ENCODE measurements around the gene ZNF569. TPM values are rescaled to one million over a fixed set of nuclear protein-coding genes. Genes with fewer than 3 reads are reported as not detected.

The ZNF569 gene
- total and polyA plus RNA-seq, 10 of the 15 experiments (the other 5 are each of a cell fraction or from before 2014, with no cell fraction given) = 0.82 to 4.3 (median 2.3) TPM

DNA sequence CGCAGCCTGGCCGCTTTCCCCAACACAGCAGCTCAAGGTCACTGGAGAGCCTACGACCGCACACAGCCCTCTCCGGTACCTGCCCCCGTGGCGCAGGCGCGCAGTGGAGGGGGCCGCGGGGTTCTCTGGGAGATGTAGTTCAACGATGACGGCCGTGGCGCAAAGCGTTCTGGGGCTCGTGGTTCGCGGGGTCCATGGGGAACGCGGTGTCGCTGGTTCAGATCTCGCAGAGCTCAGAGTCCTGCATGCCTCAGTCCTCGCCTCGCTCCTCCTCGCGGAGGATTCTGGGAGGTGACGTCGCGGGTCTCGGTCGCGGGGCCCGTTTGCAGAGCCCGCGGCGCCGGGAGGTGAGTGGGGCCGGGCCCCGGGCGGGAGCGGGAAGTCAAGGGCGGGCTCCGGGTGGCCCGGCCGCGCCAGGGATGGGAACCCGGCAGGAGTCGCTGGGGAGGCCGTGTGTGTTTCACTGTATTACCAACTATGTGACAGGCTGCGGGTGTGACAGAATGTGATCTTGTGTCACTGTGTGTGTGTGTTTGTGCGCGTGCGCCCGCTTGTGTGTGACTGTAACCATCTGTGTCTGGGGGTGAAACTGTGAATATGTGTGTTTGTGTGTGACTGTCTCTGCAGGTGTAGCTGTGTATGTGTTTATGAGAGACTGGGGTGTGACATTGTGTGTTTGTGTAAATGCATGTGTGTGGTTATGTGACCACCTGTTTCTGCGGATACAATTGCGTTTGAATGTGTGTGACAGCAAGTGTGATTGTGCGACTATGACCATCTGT, 96.2 kb downstream of the ZNF569 start, which contains the start of gene ZNF527 (continued):
- TF ChIP-seq PRDM15 (CRISPR knock-in tag; IDR thresholded peaks at IDR 0.05) (no peak), ESRRA (IDR thresholded peaks at IDR 0.05; ENCODE audit: low read length) (peak; percentile 94; the same call in 1 of the 2 replicates), ETV6 (conservative IDR thresholded peaks at IDR 0.05 in 1 of 2, IDR thresholded peaks at IDR 0.05 in 1 of 2; ENCODE audit: borderline replicate concordance in 1 of 2, low read depth in 1 of 2) (no peak), CREM (IDR thresholded peaks at IDR 0.05; ENCODE audit: low read depth) (peak; percentile 95; the same call in 1 of the 2 replicates), SP1 (IDR thresholded peaks at IDR 0.05; ENCODE audit: low read depth, low read length) (no peak), TCF12 (IDR thresholded peaks at IDR 0.05; ENCODE audit: low read depth, low read length) (peak; percentile 8; the same call in 1 of the 2 replicates), JUND (IDR thresholded peaks at IDR 0.05; ENCODE audit: low read depth, low read length) (0 out of 2 replicates have a peak, but pooled peaks have one; percentile 17), CHD1 (IDR thresholded peaks at IDR 0.05; ENCODE audit: low read depth, low read length) (no peak)
